H1 (cell line): ENCODE measurements around the gene C10orf95. TPM values are rescaled to one million over a fixed set of nuclear protein-coding genes. Genes with fewer than 3 reads are reported as not detected.
A peak's percentile ranks its signal among the peaks of the same experiment; 100 is the strongest.

ENCODE experiments used
- ASH2L ChIP-seq: fragments of 200-600, 300-600 bp; sonication (generic); IDR thresholded peaks from one replicate; pipeline ENCODE4 v1.7.1; 2017; ENCODE audit warnings: low read length
- ATF3 ChIP-seq: IDR thresholded peaks from 2 replicates; pipeline ENCODE4 v1.6.1; 2011; ENCODE audit warnings: low read depth, mild to moderate bottlenecking, low read length; ENCODE audit not compliant: insufficient read depth
- BCL11A ChIP-seq, 2 experiments: IDR thresholded peaks; one replicate each; pipeline ENCODE4 v1.6.1; 2011; ENCODE audit warnings: low read depth in 2 of 2, low read length in 2 of 2, mild to moderate bottlenecking in 2 of 2
- CBX8 ChIP-seq: fragments of 300-800, 300-1000 bp; sonication (generic); IDR thresholded peaks from 2 replicates; pipeline ENCODE4 v1.7.1; 2016; ENCODE audit warnings: low read depth, low read length, borderline replicate concordance
- CEBPB ChIP-seq: IDR thresholded peaks from 2 replicates; pipeline ENCODE4 v1.6.1; 2012; ENCODE audit warnings: low read depth, low read length
- EP300 ChIP-seq, 2 experiments: IDR thresholded peaks; 1 replicate in 1 of 2; 2 replicates in 1 of 2; pipeline ENCODE4 v1.6.1; 2011 to 2012; ENCODE audit warnings: low read depth in 2 of 2, low read length in 2 of 2, mild to moderate bottlenecking in 2 of 2, borderline replicate concordance in 1 of 2, inconsistent platforms in 1 of 2, moderate library complexity in 1 of 2
- EZH2 ChIP-seq: fragments of 200-600 bp; sonication (generic); IDR thresholded peaks from 2 replicates; pipeline ENCODE4 v1.7.1; 2012; ENCODE audit warnings: low read depth, mild to moderate bottlenecking, moderate library complexity, low read length, inconsistent platforms; ENCODE audit not compliant: severe bottlenecking
- FOSL1 ChIP-seq: IDR thresholded peaks from 2 replicates; pipeline ENCODE4 v1.6.1; 2011; ENCODE audit warnings: mild to moderate bottlenecking, low read depth, low read length, moderate library complexity; ENCODE audit not compliant: insufficient read depth
- HDAC2 ChIP-seq, 2 experiments: fragments of 300-600 bp in 1 of 2; sonication (generic) in 1 of 2; IDR thresholded peaks; 2 replicates each; pipeline ENCODE4 v1.6.1; 2011 to 2012; ENCODE audit warnings: low read depth in 2 of 2, low read length in 2 of 2, mild to moderate bottlenecking in 2 of 2, moderate library complexity in 2 of 2, borderline replicate concordance in 1 of 2, inconsistent platforms in 1 of 2
- HDAC6 ChIP-seq: IDR thresholded peaks from one replicate; pipeline ENCODE4 v1.7.1; 2012; ENCODE audit warnings: low read depth, mild to moderate bottlenecking, inconsistent platforms, low read length, moderate library complexity
- KDM1A ChIP-seq: fragments of 200-600, 300-600 bp; sonication (generic); IDR thresholded peaks from 2 replicates; pipeline ENCODE4 v1.7.1; 2016; ENCODE audit warnings: mild to moderate bottlenecking, low read length, borderline replicate concordance
- KDM4A ChIP-seq: IDR thresholded peaks from one replicate; pipeline ENCODE4 v1.7.1; 2012; ENCODE audit warnings: low read depth, mild to moderate bottlenecking, moderate library complexity, low read length, inconsistent platforms; ENCODE audit not compliant: severe bottlenecking
- MAX ChIP-seq: IDR thresholded peaks from 2 replicates; pipeline ENCODE4 v1.6.1; 2012; ENCODE audit warnings: inconsistent platforms
- NANOG ChIP-seq: IDR thresholded peaks from 2 replicates; pipeline ENCODE4 v1.6.1; 2011; ENCODE audit warnings: low read length, low read depth, mild to moderate bottlenecking, inconsistent platforms; ENCODE audit not compliant: insufficient read depth, poor library complexity, severe bottlenecking
- POU5F1 ChIP-seq: IDR thresholded peaks from 2 replicates; pipeline ENCODE4 v1.6.1; 2011; ENCODE audit warnings: low read depth, mild to moderate bottlenecking, low read length, moderate library complexity
- RBBP5 ChIP-seq: IDR thresholded peaks from 2 replicates; pipeline ENCODE4 v1.7.1; 2012; ENCODE audit warnings: low read depth, mild to moderate bottlenecking, inconsistent platforms, low read length, moderate library complexity, borderline replicate concordance
- RXRA ChIP-seq: IDR thresholded peaks from 2 replicates; pipeline ENCODE4 v1.6.1; 2011; ENCODE audit warnings: low read depth, mild to moderate bottlenecking, low read length, moderate library complexity; ENCODE audit not compliant: insufficient read depth
- SIRT6 ChIP-seq: IDR thresholded peaks from one replicate; pipeline ENCODE4 v1.7.1; 2012; ENCODE audit warnings: low read length, inconsistent platforms
- SUZ12 ChIP-seq: fragments of 200-600 bp; sonication (generic); IDR thresholded peaks from 2 replicates; pipeline ENCODE4 v1.6.1; 2012; ENCODE audit warnings: mild to moderate bottlenecking, inconsistent platforms, low read length, moderate library complexity, mixed read lengths
- TAF1 ChIP-seq: IDR thresholded peaks from 2 replicates; pipeline ENCODE4 v1.6.1; 2011; ENCODE audit warnings: mild to moderate bottlenecking, low read depth, low read length
- TCF12 ChIP-seq: IDR thresholded peaks from 2 replicates; pipeline ENCODE4 v1.6.1; 2011; ENCODE audit warnings: low read depth, mild to moderate bottlenecking, low read length
- TEAD4 ChIP-seq: IDR thresholded peaks from 2 replicates; pipeline ENCODE4 v1.6.1; 2012; ENCODE audit warnings: low read depth, low read length, inconsistent platforms, mixed read lengths
- ZNF274 ChIP-seq: IDR thresholded peaks from 2 replicates; pipeline ENCODE4 v1.7.0; 2012; ENCODE audit warnings: low read length, borderline replicate concordance; ENCODE audit errors: extremely low read depth
- polyA plus RNA-seq, 7 experiments: library from polyadenylated mRNA; depleted of rRNA in 3 of 7; stranded (reverse) in 5 of 7; unstranded in 2 of 7; fragments of >200 nt in 5 of 7; fragments of 200-250 nt in 2 of 7; gene quantifications; 1 replicate in 5 of 7; 2 replicates in 1 of 7; 4 replicates in 1 of 7; pipeline versions ENCODE4 v1.2.1 to v1.2.3, GENCODE V29; 2011 to 2013; ENCODE audit warnings: missing spikeins in 2 of 7, mixed read lengths in 2 of 7
- total RNA-seq: library from RNA; stranded (reverse); fragmentation: NEBNext Ultra II Directional; extraction: Animal tissue kit (Norgen Biotek cat#: 25700); gene quantifications from 2 replicates; pipeline ENCODE4 v1.2.1, GENCODE V29; 2021

The C10orf95 gene
- total and polyA plus RNA-seq, 2 of the 8 experiments (the other 6 are each of a cell fraction or from before 2014, with no cell fraction given): 0.34 to 0.48 TPM

GRCh38 chr10:102420714-102421506 is 30.4 kb downstream of the C10orf95 start, which contains the start of gene FBXL15 (continued):
- TF ChIP-seq EZH2 (no peak), KDM4A (peak; percentile 85), HDAC6 (no peak), SUZ12 (no peak), ZNF274 (no peak), RBBP5 (peak; percentile 83; the same call in 1 of the 2 replicates), TEAD4 (no peak), SIRT6 (no peak), ASH2L (peak; percentile 85), NANOG (no peak), POU5F1 (no peak), KDM1A (no peak), CBX8 (no peak), HDAC2 (IDR thresholded peaks at IDR 0.05; ENCODE audit: borderline replicate concordance in 1 of 2, low read depth in 2 of 2, low read length in 2 of 2) (no peak), CEBPB (no peak), MAX (no peak; the same call in 1 of the 2 replicates), TCF12 (no peak), BCL11A (IDR thresholded peaks at IDR 0.05; ENCODE audit: low read depth in 2 of 2, low read length in 2 of 2) (no peak), RXRA (no peak), ATF3 (no peak), FOSL1 (no peak), EP300 (IDR thresholded peaks at IDR 0.05; ENCODE audit: borderline replicate concordance in 1 of 2, low read depth in 2 of 2, low read length in 2 of 2) (peak in 1 of 2 experiments; percentile 50; a peak in 1 of 3 replicates), TAF1 (peak; percentile 72)
